Caco-2 (cell line): Measurements from ENCODE around the gene STX8. TPM values are rescaled to one million over a fixed set of nuclear protein-coding genes. Genes with fewer than 3 reads are reported as not detected.

Source experiments
- BruUV-seq: library from RNA; stranded (reverse); fragments of 400-500 nt; replicated peaks from 2 replicates; lab custom pipeline; 2021; lab: Mats Ljungman, UMichigan
- CTCF ChIA-PET: fragments of 300-600 bp; sonication (Branson Sonifier 250); formaldehyde crosslinking; loops from one replicate; lab custom pipeline; 2022; ENCODE audit warnings: antibody characterized with exemption; lab: Charles Lee
- POLR2A ChIA-PET: fragments of 300-600 bp; sonication (Branson Sonifier 250); formaldehyde crosslinking; loops from one replicate; lab custom pipeline; 2022; ENCODE audit warnings: antibody characterized with exemption; lab: Charles Lee
- DNase-seq, 2 experiments: peaks; one replicate each; pipeline versions ENCODE4 v3.0.0 to v3.0.0-alpha.2; 2020 to 2022
- H3K27me3 ChIP-seq: replicated peaks from 2 replicates; pipeline ENCODE4 v1.6.0; 2011; ENCODE audit warnings: low read length; ENCODE audit not compliant: control insufficient read depth, insufficient read depth
- H3K36me3 ChIP-seq: 2 replicates; pipeline ENCODE4 v1.5.1; 2011; ENCODE audit warnings: low read length; ENCODE audit not compliant: control insufficient read depth, insufficient read depth
- H3K4me1 ChIP-seq: fragments of 250-450 bp; sonication (Bioruptor Pico); 2 replicates; pipeline ENCODE4 v1.5.1; 2020; ENCODE audit warnings: mild to moderate bottlenecking
- H3K4me3 ChIP-seq: 2 replicates; pipeline ENCODE4 v1.5.1; 2011; ENCODE audit warnings: low read depth, mild to moderate bottlenecking, control low read depth, low read length
- H3K9me3 ChIP-seq: fragments of 250-450 bp; sonication (Bioruptor Pico); 2 replicates; pipeline ENCODE4 v1.5.1; 2020; ENCODE audit warnings: mild to moderate bottlenecking, moderate library complexity
- H3K27ac Mint-ChIP-seq: one replicate; pipeline ENCODE4 v1.8.0; 2022; ENCODE audit warnings: mixed read lengths; ENCODE audit not compliant: unreplicated experiment
- H3K27me3 Mint-ChIP-seq: one replicate; pipeline ENCODE4 v1.8.0; 2022; ENCODE audit warnings: mixed read lengths; ENCODE audit not compliant: insufficient read depth, unreplicated experiment
- H3K36me3 Mint-ChIP-seq: one replicate; pipeline ENCODE4 v1.8.0; 2022; ENCODE audit warnings: mild to moderate bottlenecking, mixed read lengths; ENCODE audit not compliant: insufficient read depth, unreplicated experiment
- H3K4me1 Mint-ChIP-seq: one replicate; pipeline ENCODE4 v1.8.0; 2022; ENCODE audit warnings: low read depth, mixed read lengths; ENCODE audit not compliant: unreplicated experiment
- H3K4me3 Mint-ChIP-seq: one replicate; pipeline ENCODE4 v1.8.0; 2022; ENCODE audit warnings: mild to moderate bottlenecking, moderate library complexity, mixed read lengths; ENCODE audit not compliant: unreplicated experiment
- H3K9me3 Mint-ChIP-seq: one replicate; pipeline ENCODE4 v1.8.0; 2022; ENCODE audit warnings: mixed read lengths; ENCODE audit not compliant: unreplicated experiment
- intact Hi-C: fragments of 100-400 bp; cut with micrococcal nuclease; formaldehyde crosslinking; loops from one replicate; pipeline ENCODE4 v1.10.0; 2022; ENCODE audit not compliant: unreplicated experiment
- total RNA-seq: library from RNA; stranded (reverse); gene quantifications from 2 replicates; pipeline ENCODE4 v1.2.3, GENCODE V29; 2022
- TF ChIP-seq, protein P1 (sequence below), 2 experiments: fragments of 200-600 bp in 1 of 2; IDR thresholded peaks; 1 replicate in 1 of 2; 2 replicates in 1 of 2; pipeline versions ENCODE4 v1.5.1 to v1.8.0; 2011 to 2022; ENCODE audit warnings: antibody characterized with exemption in 1 of 2, control low read depth in 1 of 2, inconsistent platforms in 1 of 2, low read depth in 1 of 2, low read length in 1 of 2, mild to moderate bottlenecking in 1 of 2, moderate library complexity in 1 of 2; ENCODE audit not compliant: insufficient read depth in 1 of 2, severe bottlenecking in 1 of 2, unreplicated experiment in 1 of 2

Gene STX8
- total RNA-seq, 1 experiment from 2014 or later = 22.6 TPM

GRCh38 chr17:9229160-9229825 is 346.3 kb downstream of the STX8 start:
- no peak for DNase-seq
- no peaks in the 10 kb centered on the region for H3K9me3 ChIP-seq
- no TSS peak for BruUV-seq
- H3K27me3 ChIP-seq = no peaks in the 10 kb centered on the region
- Mint-ChIP-seq H3K27ac (no peak overlapping the region), H3K4me1 (no peaks in the 10 kb centered on the region), H3K27me3 (no peaks in the 10 kb centered on the region), H3K9me3 (no peaks in the 10 kb centered on the region), H3K36me3 (no peaks in the 10 kb centered on the region), H3K4me3 (no peak overlapping the region)
- H3K4me3 ChIP-seq = no peak overlapping the region
- POLR2A ChIA-PET = no interaction called here
- intact Hi-C loops = no loop called here
- H3K36me3 ChIP-seq = no peaks in the 10 kb centered on the region
- TF ChIP-seq, protein P1, sequence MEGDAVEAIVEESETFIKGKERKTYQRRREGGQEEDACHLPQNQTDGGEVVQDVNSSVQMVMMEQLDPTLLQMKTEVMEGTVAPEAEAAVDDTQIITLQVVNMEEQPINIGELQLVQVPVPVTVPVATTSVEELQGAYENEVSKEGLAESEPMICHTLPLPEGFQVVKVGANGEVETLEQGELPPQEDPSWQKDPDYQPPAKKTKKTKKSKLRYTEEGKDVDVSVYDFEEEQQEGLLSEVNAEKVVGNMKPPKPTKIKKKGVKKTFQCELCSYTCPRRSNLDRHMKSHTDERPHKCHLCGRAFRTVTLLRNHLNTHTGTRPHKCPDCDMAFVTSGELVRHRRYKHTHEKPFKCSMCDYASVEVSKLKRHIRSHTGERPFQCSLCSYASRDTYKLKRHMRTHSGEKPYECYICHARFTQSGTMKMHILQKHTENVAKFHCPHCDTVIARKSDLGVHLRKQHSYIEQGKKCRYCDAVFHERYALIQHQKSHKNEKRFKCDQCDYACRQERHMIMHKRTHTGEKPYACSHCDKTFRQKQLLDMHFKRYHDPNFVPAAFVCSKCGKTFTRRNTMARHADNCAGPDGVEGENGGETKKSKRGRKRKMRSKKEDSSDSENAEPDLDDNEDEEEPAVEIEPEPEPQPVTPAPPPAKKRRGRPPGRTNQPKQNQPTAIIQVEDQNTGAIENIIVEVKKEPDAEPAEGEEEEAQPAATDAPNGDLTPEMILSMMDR (IDR thresholded peaks at IDR 0.05; ENCODE audit: insufficient read depth in 1 of 2, low read depth in 1 of 2, low read length in 1 of 2, severe bottlenecking in 1 of 2, unreplicated experiment in 1 of 2) = no peak
- H3K4me1 ChIP-seq = no peaks in the 10 kb centered on the region
- CTCF ChIA-PET = no interaction called here

- no peak overlapping the region for H3K4me3 ChIP-seq
- ChIA-PET CTCF (no interaction called here), POLR2A (no interaction called here)
- TF ChIP-seq, protein P1 (IDR thresholded peaks at IDR 0.05; ENCODE audit: insufficient read depth in 1 of 2, low read depth in 1 of 2, low read length in 1 of 2, severe bottlenecking in 1 of 2, unreplicated experiment in 1 of 2) = no peak
- DNase-seq = no peak
- no peaks in the 10 kb centered on the region for H3K9me3 Mint-ChIP-seq
- intact Hi-C loops = no loop called here
- H3K4me1 Mint-ChIP-seq = no peaks in the 10 kb centered on the region
- no peak overlapping the region for H3K27ac Mint-ChIP-seq
- no peaks in the 10 kb centered on the region for H3K27me3 Mint-ChIP-seq
- no TSS peak for BruUV-seq
- no peaks in the 10 kb centered on the region for H3K36me3 ChIP-seq
- no peaks in the 10 kb centered on the region for H3K36me3 Mint-ChIP-seq
- H3K4me1 ChIP-seq = no peaks in the 10 kb centered on the region
- H3K9me3 ChIP-seq = no peaks in the 10 kb centered on the region
- H3K27me3 ChIP-seq = no peaks in the 10 kb centered on the region
- H3K4me3 Mint-ChIP-seq = no peak overlapping the region
Measured at GRCh38 chr17:9228408-9229159, 347.0 kb downstream of the STX8 start.

DNA sequence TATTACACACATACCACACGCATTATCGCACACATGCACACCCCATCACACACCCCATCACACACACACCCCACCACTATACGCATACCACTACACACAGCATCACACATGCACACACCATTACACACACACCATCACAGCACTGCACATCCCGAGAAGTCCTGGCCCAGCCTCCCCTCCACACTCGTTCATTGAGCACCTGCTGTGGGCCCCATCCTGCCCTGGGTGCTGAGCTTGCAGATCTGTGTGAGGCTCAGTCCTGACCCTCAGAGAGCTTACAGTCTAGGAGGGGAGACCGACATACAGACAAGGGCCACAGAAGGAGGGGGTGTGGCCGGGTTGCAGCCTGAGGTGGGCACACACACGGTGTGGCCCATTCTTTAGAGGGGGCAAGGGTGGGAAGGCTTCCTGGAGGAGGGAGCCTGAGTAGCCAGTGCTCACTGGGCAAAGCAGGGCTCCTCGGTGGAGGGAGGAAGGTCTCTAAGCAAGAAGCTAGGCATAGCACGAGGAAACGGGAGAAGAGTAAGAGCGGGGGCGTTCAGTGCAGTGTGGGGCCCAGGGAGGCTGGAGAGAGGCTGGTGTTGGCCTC is 347.7 kb downstream of the STX8 start:
- intact Hi-C loops = no loop called here
- no peak overlapping the region for H3K4me3 Mint-ChIP-seq
- no peaks in the 10 kb centered on the region for H3K27me3 ChIP-seq
- BruUV-seq = no TSS peak
- POLR2A ChIA-PET = no interaction called here
- no peaks in the 10 kb centered on the region for H3K9me3 Mint-ChIP-seq
- no peaks in the 10 kb centered on the region for H3K4me1 ChIP-seq
- no peak for DNase-seq
- no peaks in the 10 kb centered on the region for H3K27me3 Mint-ChIP-seq
- no peaks in the 10 kb centered on the region for H3K36me3 ChIP-seq
- no peaks in the 10 kb centered on the region for H3K36me3 Mint-ChIP-seq
- CTCF ChIA-PET = no interaction called here
- no peak overlapping the region for H3K27ac Mint-ChIP-seq
- TF ChIP-seq, protein P1 (IDR thresholded peaks at IDR 0.05; ENCODE audit: insufficient read depth in 1 of 2, low read depth in 1 of 2, low read length in 1 of 2, severe bottlenecking in 1 of 2, unreplicated experiment in 1 of 2) = no peak
- H3K4me3 ChIP-seq = no peak overlapping the region
- H3K9me3 ChIP-seq = no peaks in the 10 kb centered on the region
- H3K4me1 Mint-ChIP-seq = no peaks in the 10 kb centered on the region
